GF-D8 (cell line): ENCODE measurements around the gene MINDY2.
"Not testable (repeated sequence)": the region's sequence is repeated elsewhere in the genome, so short reads cannot be mapped to it uniquely, and the experiment has no call there.

Source experiments
- DNase-seq: peaks from one replicate; lab custom pipeline; 2025; lab: John Stamatoyannopoulos, UW

MINDY2 gene

GRCh38 chr15:58752716-58753115, 18.4 kb upstream of the MINDY2 start:
- DNase-seq: no peak

DNA sequence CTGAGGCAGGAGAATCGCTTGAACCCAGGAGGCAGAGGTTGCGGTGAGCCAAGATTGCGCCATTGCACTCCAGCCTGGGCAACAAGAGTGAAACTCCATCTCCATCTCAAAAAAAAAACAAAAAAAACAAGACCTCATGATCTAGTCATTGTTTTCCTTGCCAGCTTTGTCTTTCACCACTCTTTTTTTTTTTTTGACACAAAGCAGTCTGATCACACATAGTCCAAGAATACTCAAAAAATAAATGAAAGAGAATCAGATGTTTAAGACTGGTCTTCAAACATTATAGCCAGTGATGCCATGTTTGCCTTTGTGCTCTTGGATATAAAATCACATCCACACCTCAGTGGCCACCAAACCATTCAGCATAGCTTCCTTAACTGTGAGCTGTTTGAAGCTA, 15.8 kb upstream of the MINDY2 start:
- DNase-seq: no peak

GRCh38 chr15:58755956-58756355, 15.1 kb upstream of the MINDY2 start:
- no peak for DNase-seq

DNA sequence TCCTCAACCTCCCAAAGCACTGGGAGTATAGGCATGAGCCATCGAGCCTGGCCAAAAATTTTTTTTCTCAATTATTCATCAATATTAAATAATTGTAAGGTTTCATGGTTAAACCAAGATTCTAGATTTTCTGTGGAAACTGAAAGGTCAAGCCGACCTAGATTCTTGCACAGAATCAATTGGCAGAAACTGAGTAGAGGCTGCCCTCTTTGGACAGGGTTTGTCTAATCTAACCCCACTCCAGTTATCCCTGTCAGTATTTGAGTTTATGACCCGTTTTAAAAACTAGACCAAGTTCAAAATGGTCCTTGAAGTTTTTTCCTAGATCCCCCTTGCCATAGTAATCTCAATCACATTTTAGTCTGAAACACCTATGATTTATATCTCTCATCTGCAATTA, 13.0 kb upstream of the MINDY2 start:
- no peak for DNase-seq

- DNase-seq: no peak
These were observed 10.6 kb upstream of the MINDY2 start for GRCh38 chr15:58760385-58761009.

- no peak for DNase-seq
These were observed 10.1 kb upstream of the MINDY2 start for GRCh38 chr15:58761010-58761388.

DNA sequence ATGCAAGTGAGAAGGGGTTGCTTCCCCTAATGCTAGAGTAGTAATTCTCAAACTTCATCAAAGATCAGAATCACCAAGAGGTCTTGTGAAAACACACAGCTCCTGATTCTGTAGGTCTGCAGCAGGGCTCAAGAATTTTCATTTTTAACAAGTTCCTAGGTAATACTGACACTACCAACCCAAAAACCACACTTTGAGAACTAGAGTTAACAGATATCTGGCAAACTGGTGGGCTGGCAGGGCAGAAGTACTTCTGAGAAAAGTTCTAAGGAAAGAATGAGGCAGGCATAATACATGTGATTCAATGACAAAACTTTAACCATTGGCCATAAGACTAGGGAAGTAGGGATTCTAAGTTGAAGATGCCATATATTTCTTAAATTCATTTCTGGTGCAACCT, 8.8 kb upstream of the MINDY2 start:
- no peak for DNase-seq

- DNase-seq: no peak
These were observed 8.4 kb upstream of the MINDY2 start for GRCh38 chr15:58762731-58763130.

DNA sequence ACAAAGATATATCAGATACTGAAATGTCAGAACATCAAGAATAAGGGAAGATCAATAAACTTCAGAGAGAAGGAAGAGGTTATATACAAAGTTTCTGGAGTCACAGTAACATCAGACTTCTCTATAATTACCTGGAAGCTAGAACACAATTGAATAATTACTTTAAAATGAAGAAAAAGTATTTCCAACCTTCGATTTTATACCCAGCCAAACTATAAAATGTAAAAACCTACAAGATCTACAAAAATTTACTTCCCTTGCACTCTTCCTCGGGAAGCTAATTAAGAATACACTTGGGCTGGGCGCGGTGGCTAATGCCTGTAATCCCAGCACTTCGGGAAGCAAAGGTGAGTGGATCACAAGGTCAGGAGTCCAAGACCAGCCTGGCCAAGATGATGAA, 6.6 kb upstream of the MINDY2 start:
- DNase-seq: no peak

DNA sequence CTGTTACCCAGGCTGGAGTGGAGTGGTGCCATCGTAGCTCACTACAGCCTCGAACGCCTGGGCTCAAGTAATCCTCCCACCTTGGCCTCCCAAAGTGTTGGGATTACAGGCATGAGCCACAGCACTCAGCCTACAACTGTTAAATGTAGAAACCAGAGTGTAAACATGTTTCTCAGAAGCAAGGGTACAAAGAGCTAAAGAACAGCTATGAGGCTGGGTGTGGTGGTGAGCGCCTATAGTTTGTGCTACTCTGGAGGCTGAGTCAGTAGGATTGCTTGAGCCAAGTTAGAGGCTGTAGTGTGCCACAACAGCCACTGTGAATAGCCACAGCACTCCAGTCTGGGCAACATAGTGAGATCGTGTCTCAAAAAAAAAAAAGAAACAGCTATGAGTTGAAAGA, 4.8 kb upstream of the MINDY2 start:
- no peak for DNase-seq

DNA sequence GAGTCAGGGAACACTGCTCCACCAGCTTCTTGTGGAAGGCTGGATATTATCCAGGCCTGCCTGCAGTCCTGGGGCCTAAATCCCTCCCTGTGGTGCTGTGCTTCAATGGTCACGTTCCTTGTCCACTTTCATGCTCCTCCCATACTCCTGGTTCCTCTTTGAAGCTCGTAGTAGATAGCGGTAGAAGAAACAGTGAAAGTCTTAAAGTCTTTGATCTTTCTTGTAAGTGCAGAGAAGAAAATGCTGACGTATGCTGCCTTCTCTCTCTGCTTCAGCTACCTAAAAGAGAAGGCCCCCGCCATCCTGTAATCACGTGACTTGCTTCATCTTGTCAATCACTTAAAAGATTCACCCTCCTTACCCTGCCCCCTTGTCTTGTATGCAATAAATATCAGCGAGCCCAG, 2.5 kb upstream of the MINDY2 start:
- not testable (repeated sequence) for DNase-seq

GRCh38 chr15:58770519-58770856, 614 bp upstream of the MINDY2 start:
- peak; percentile 28 for DNase-seq

GRCh38 chr15:58771621-58772250, 634 bp downstream of the MINDY2 start:
- DNase-seq: no peak

- no peak for DNase-seq
These were observed 1.9 kb downstream of the MINDY2 start for GRCh38 chr15:58773024-58773423.

- no peak for DNase-seq
These were observed 4.3 kb downstream of the MINDY2 start for GRCh38 chr15:58775402-58775801.

GRCh38 chr15:58777107-58777506, 6.0 kb downstream of the MINDY2 start:
- DNase-seq: no peak

GRCh38 chr15:58779554-58779953, 8.5 kb downstream of the MINDY2 start:
- DNase-seq: no peak

GRCh38 chr15:58785355-58785754, 14.3 kb downstream of the MINDY2 start:
- no peak for DNase-seq

DNA sequence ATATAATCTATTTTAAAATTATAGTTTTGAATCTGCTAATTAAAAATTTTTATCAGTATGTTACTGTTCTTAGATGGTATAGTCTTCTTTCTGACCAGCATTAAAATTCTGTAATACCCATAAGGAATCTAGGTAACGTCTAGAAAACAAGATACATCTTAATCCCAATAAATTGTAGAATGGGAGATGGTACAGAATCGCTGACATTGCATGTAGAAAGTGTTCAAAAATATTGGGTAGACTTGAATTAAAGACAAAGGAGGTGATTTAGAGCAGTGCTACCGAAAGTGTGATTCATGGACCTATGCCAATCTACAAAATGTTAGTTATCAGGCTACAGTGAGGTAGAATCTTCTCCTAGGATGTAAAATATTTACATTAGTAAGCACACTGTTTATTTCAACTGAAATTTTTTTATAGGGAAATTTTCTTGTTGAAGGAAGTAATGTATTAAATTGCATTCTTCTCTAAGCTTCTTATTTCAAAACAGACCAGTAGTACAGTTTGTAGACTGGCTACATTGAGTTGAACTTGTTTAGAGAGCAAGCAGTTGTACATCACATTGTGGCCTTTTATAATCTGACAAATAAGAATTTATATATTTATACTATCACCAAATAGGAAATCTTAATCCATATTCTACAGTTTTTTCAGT, 17.1 kb downstream of the MINDY2 start:
- no peak for DNase-seq

- DNase-seq: no peak
These were observed 22.8 kb downstream of the MINDY2 start for GRCh38 chr15:58793862-58794261.

GRCh38 chr15:58795825-58796224, 24.7 kb downstream of the MINDY2 start:
- no peak for DNase-seq

GRCh38 chr15:58797505-58797904, 26.4 kb downstream of the MINDY2 start:
- DNase-seq: no peak

DNA sequence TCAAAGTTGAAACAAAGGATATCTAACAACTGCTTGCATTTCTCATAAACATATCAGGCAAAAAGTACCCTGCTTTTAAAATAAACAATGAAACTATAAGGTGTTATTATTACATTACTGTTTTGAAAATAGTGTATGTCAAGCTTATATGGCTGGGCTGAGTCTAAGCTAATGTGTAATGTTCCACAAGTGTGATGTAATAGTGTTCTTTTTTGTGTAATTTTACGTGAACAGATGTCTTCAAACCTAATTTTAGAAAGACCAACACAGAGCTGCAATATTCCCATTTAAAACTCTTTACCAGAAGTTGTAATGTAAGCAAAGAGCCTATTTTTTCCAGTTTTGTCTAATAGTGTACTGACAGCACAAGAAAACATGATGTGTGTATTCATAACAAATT, 34.0 kb downstream of the MINDY2 start:
- DNase-seq: no peak

DNA sequence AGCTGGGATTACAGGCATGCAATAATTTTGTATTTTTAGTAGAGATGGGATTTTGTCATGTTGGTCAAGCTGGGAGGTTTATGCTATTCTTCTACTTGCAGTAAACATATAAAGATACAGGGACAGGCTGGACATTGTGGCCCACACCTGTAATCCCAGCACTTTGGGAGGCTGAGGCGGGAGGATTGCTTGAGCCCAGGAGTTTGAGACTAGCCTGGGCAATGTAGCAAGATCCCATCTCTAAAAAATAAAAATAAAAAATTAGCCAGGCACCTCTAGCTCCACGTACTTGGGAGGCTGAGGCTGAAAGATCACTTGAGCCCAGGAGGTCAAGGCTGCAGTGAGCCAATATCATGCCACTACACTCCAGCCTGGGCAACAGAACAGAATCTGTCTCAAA, 52.2 kb downstream of the MINDY2 start:
- DNase-seq: not testable (repeated sequence)
